ENCODE data around the gene CACUL1. TPM values are rescaled to one million over a fixed set of nuclear protein-coding genes. Genes with fewer than 3 reads are reported as not detected.
"Not testable (repeated sequence)": the region's sequence is repeated elsewhere in the genome, so short reads cannot be mapped to it uniquely, and the experiment has no call there.

Gene CACUL1
- polyA plus RNA-seq, 10 donors, result 16.7 to 27.8 (median 21.4) TPM

DNA sequence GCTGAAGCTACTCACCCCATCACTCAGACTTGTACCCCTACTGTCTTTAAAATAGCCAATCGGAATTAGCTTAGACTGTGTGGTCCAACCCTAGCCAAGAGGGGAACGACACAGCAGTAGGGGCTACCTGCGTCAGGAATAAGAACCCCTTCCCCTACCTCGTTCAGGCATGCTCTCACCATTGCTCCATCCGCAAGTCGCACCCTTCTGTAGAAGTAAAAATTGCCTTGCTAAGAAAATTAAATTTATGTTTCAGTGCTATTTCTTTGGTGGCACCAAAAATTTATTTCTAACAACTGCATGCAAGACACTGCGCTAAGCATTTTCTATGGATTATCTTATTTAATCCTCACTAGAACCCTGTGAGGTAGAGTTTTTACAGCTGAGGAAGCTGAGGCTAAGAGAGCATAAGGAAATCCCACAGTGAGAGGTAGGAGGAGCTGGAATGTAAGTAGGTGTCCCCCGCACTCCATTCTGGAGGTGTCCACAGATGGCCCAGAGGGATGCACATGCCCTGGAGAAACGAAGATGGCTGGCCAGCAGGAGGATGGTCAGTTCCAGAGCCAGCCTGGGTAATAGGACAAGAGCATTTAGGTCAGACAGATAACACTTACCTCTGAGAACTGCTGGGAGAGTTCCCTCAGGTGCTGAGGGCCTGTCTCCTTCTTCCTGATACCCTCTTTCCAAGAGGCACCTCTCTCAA lies 15.3 kb upstream of the CACUL1 start:
- DNase-seq, result no peak

DNA sequence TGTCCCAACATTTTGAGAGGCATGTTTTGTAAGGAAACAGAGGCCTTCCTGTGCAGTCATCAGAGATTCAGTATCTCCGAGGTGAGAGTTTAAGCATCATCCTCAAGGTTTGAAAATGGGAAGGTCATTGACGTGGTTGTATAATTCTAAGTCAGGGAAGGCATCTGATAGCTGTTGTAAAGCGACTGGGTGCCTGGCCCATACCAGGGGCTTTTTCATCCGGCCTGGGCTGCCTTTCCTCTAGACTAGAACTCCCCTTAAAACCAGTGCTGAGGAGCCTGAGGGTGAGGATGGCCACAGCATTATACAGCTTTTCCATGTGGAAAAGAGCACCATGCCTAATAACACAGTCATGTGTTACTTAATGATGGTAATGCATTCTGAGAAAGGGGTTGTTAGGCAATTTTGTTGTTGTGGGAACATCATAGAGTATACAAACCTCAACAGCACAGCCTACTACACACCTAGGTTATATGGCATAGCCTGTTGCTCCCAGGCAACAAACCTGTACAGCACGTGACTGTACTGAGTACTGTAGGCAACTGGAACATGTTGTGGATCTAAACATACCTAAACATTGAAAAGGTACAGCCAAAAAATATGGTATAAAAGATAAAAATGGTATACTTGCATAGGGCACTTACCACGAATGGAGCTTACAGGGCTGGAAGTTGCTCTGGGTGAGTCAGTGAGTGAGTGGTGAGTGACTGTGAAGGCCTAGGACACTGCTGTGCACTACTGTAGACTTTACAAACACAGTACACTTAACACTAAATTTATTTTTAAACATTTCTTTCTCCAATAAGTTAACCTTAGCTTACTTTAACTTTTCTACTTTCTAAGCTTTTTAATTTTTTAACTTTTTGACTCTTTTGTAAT lies 13.5 kb upstream of the CACUL1 start:
- no peak for DNase-seq

DNA sequence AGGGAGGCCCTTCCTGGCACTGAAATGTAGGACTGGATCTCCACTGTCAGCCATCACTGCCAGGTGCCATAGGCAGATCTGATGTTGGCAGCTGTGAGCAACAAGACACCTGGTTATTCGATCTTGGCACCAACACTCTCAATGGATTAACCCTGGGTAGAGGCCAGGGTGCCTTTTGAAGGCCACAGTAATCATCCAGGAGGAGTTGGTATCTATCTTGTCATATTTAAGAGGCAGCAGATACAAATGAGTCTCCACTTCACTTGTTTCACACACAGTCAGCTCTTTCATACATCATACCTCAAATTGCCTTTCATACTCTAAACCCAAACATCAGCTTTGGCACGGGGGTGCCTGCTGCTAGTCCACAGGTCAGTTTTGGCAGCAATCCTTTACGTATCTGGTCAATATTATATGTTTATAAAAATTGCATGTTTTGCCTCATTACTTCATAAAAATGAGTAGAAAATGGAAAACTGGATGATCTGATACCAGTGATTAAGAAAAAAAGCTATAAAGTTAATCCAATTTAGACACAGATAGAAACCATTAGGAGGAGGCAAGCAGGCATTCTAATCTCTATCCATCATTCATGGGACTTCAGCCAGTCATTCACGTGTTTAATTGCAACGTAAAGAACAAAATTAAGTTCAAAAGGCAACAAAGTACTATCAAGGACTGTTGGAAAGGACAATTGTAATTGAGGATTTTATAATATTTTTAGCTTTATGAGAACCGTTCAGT lies 12.7 kb upstream of the CACUL1 start:
- DNase-seq, result no peak

DNA sequence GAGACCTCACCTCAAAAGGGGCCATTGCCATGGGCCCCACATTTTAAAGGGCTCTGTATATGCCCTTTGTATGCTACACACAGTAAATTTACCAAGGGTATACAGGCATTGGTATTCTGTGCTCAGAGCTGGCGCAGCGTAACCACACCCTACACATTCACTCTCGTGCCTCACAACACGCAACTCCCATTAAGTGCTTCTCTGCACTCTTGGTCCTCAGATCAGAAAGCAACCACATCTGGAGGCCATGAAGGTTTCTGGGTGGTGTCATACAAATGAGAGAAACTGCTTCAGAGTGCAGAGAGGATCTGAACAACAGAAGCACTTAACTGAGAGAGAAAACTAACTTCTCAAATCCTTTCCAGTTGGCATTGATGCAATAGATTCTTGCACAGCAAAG lies 9.4 kb upstream of the CACUL1 start:
- no peak for DNase-seq

DNA sequence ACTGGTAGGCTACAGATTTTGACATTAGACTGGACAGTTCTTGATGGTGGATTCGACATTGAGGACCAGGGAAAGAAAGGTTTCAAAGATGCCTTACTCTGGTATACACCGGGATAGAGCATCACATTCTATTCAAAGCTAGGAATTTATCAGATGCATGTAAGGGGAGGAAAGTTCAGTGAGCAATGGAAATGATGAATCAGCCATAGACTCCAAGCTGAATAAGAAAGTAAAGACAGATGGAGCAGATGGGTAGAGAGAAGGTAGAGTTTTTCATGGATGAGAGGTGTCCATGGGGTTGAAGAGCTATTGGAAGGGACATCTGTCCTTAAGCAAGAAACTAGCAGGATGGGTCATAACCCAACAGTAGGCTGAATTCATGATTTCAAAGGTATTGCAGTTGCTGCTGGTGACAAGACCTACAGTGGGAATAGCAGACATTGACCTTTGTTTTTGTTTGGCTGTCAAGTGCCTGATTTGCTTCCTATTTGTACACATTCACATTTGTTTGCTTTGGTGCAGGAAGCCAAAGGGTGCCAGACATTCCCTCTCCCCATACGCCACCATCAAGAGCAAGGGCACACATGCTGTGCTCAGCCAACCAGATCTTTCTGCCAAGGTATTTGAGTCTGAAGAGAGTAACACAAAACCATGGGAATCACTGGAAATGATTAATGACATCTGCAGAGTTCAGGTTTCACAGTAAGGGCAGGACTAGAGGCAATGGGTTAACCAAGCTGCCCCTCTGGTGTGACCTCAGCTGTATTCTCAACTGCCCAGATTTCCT lies 8.6 kb upstream of the CACUL1 start:
- DNase-seq, result no peak

DNA sequence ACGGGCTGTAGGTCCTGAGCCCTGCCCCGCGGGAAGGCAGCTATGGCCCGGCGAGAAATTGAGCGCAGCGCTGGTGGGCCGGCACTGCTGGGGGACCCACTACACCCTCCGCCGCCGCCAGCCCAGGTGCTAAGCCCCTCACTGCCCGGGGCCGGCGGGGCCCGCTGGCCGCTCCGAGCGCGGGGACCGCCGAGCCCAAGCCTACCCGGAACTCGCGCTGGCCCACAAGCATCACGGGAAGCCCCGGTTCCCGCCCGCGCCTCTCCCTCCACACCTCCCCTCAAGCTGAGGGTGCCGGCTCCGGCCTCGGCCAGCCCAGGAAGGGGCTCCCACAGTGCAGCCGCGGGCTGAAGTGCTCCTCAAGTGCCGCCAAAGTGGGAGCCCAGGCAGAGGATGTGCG lies 5.5 kb upstream of the CACUL1 start:
- no peak for DNase-seq

DNA sequence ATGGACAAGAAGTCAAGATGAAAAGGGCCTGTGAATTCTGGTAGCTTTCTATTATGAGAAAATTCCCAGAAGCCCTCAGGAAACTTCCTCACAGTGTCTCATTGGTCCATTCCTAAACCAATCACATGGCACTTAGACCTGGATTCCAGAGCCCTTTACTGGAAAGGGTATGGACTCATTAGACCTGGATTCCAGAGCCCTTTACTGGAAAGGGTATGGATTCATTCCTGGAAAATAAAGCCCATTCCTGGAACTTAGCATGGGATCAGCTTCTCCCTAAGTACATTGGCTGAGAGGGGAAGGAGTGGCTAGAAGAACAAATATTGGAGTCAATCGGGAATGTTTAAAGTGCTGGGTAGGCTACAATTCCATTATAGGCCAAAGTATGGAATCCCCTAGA lies 3.7 kb upstream of the CACUL1 start:
- no peak for DNase-seq

DNA sequence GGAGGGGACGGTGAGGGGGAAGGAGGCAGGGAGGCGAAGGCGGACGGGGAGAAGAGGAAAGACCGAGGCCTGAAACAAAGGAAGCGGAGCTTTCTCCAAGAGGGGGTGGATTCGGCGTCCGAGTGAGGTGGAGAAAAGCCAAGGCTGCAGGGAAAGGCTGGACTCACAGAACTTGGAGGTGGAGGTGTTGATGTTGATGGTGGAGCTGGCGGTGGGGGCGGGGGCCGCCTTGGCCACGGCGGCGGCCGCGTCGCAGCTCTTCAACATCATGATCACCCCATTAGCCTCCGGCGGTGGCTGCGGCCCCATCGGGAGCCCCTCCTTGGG lies 578 bp downstream of the CACUL1 start:
- peak; percentile 36 to 80 (median 45) for DNase-seq

DNA sequence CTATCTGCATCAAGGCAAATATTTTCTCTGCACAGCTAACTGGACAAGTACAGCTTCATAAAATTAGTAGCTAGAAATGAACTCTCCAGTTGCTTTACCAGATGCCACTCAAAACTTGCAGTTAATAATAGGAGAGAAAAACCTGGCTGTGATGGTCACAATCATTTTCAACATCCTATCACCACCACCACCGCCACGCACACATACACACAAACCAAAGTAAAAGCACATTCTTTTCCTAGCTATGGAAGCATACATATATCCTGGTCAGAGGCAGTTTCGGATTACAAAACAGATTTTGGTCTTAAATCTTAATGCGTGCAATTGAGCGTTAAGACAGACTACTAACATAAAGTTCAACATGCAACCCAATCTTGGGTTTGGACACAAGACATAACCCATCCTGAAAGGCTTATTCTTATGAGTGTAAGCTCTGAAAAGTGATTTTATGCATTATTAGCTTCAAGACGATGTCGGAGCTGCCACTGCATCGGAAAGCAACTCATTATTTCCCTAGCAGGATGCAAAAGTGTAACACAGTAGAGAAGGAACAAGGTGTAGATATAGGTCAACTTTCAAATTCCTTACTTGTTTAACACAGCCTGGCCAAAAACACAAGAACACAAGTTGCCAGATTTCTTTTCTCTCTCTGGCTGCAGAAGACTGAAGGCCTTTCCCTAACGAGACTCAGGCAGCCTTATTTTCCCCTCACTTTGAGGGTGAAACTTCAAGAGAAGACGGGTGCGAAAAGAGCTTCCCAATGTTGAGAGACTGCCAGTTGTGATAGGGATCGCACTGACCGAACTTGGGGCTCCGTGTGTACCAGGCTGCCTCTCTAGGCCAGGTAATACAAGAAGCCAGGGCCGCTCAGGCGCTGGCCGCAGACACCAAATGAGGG lies 1.2 kb downstream of the CACUL1 start:
- DNase-seq, result peak in 1 of 3 donors; percentile 8

DNA sequence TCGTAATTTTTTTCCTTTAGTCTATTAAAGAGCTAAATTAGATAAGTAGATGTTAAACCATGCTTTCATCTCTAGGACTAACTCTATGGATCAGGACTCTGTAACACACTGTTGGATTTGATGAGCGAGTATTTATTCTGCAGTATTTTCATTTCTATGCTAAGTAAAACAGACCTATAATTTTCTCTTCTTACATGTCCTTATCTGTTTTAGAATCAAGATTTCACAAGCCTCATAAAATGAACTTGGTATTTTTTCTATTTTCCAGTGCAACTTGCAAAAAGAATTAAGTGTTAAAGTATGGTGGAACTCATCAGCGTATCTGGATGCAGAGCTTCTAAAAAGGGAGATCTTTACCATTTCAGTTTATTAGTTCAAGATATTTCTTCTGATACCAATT lies 2.4 kb downstream of the CACUL1 start:
- DNase-seq, result no peak

DNA sequence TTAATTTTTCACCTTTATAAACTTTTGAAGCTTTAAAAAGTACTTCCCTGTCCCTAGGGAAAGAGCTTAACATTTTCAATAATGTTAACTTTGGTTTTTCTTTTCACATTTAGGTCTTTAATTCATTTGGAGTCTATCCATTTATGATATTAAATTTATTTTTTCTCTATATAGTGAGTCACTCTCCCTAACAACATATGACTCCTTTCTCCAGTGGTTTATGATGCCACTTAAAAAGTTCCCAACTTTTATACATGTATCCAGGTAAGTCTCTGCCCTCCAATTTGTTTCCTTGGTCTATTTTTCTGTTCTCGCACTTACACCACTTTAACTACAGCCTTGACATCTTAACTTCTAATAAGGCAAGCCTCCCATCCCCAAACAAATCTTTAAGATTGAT lies 3.5 kb downstream of the CACUL1 start:
- no peak for DNase-seq

DNA sequence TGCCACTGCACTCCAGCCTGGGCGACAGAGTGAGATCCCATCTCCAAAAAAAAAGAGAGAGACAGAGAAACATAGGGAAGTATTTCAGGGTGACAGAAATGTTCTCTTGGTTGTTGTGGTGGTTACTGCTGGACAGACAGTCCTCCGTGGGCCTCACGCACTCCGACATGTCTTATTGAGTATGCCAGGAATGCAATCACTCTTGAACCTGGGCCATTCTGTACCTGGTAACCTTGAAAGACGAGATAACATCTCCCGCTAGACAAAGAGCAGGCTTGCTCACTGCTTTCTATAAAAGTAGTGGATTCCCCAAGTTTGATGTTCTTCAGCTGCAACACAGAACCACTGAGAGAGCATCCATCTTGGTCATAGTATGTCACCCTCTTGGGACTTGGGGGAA lies 6.7 kb downstream of the CACUL1 start:
- no peak for DNase-seq

DNA sequence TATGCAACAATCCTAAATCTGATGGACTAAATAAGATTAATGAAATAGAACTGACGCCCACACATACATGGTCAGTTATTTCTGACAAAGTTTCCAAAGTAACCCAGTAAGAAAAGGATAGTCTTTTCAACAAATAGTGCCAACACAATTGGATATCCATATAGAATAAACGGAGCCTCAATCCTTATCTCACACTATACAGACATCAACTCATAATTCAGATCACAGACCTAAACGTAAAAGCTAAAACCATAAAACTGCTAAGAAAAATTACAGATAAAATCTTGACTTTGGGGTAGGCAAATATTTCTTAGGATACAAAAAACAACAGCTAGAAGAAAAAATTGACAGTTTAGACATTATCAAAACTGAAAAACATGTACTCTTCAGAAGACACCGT lies 8.5 kb downstream of the CACUL1 start:
- no peak for DNase-seq

DNA sequence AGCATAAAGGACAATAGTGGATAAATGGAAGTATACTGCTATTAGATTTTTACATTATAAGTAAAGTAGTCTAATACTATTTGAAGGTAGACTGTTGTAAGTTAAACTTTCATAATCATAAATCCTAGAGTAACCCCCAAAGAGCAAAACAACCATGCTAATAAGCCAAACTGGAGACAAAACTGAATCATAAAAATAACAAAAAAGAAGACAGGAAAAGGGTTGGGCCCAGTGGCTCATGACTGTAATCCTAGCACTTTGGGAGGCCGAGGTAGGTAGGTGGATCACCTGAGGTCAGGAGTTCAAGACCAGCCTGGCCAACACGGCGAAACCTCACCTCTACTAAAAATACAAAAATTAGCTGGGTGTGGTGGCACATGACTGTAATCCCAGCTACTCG lies 9.7 kb downstream of the CACUL1 start:
- DNase-seq, result no peak

DNA sequence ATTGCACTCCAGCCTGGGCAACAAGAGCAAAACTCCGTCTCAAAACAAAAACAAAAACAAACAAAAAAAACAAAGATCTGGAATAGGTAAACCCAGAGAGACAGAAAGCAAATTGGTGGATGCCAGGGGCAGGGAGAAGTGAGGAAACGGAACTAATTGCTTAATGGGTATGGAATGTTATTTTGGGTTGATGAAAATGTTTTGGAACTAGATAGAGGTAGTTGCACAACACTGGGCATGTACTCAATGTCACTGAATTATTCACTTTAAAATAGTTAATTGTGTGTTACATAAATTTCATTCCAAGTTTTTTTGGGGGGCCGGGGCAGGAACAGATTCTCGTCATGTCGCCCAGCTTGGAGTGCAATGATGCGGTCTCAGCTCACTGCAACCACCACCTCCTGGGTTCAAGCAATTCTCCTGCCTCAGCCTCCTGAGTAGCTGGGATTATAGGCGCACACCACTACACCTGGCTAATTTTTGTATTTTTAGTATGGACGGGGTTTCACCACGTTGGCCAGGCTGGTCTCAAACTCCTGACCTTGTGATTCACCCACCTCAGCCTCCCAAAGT lies 10.3 kb downstream of the CACUL1 start:
- DNase-seq, result not testable (repeated sequence)

DNA sequence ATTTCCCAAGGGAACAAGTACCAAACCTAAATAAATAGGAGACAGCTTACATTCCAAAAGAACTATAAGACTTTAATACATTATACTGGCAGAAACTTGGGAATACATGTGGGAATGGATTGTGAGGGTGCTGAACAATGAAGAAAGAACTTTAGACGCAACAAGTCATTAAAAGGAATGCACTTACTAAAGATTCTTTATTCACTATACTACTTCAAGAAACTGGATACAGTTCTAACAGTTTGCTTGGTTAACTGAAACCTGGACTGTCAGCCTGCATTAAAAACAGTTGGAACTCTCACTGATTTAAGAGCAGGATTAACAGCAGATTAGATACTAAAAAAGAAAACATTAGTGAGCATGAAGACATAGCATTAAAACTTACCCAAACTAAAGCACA lies 12.0 kb downstream of the CACUL1 start:
- DNase-seq, result no peak

DNA sequence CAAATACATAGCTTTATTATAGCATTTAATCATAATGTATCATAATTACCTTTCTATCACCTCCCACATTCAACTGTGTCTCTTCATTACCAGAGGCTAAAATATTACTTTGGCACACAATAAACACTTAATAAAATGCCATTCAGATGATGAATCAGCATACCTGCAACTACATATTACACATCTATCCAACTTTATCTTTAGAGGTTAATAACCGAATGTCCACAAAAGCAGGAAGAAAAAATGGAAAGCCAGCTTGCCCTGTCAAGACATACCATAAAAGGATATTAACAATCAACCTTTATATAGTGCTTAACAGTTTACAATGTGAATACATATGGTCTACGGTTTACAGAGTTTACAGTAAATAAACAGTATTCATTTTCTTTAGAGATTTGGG lies 12.7 kb downstream of the CACUL1 start:
- no peak for DNase-seq

DNA sequence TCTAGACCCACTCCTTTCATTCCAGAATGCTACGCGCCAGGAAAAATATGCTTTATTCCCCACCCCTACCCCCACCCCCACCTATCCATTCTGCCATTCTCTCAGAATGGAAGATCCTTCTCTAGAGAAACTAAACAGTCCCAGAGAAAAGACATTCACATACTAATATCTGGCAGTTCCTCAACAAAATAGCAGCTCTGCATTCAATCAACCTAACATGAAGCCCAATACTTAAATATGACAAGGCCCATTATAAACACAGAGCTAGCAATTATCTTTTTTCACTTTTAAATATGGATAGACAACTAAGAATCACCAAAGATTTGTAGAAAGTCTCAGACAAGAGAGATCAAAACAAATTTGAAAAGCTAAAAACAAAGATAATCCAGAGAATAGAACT lies 16.4 kb downstream of the CACUL1 start:
- DNase-seq, result no peak

DNA sequence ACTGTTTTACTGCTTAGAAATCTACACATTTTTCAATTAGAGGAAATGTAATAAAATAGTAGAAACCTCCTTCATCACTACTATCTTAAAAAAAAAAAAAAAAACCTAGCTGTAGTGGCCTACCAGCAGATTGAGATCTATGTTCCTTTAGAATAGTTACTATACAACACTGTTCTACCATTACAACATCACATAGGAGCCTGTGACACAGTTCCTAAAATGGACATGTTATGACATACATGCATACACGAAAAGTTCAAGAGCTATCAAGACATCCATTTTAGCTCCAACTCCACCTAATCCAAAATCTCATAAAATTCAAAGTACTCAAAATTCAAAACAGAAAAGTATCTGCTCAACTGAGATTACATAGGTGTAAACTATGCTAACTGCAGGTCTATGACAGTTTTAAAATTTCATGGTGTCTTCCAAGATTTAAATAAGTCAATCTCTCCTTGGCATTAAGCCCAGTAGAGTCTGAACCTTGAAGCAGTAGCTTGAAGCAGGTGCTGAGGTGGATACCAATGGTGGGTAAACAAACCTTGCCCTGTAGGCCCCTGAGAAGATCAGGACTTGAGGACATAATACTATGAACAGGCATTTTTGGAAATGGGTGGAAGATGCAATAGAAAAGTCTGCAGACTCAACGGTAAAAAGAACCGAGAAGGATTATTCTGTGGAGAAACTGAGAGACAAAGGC lies 17.0 kb downstream of the CACUL1 start:
- DNase-seq, result no peak

DNA sequence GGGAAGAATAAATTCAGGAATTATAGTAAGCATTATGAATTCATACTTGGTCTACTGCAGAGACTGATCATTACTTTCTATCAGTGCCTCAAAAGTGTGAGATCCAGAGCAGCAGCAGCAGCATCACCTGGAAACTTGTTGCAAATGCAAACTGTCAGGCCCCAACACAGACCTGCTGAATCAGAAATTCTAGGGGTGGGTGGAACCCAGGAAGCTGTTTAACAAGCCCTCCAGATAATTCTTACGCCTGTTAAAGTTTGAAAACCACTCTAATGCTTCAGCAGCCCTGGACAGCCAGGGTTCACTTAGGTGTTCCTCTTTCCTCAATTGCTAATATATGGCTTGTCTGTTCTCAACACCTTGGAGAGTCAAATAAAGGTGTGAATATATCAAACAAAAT lies 19.5 kb downstream of the CACUL1 start:
- no peak for DNase-seq
